ENCODE measurements around the gene OTUD4.
"Not testable (repeated sequence)": the region's sequence is repeated elsewhere in the genome, so short reads cannot be mapped to it uniquely, and the experiment has no call there.

DNA sequence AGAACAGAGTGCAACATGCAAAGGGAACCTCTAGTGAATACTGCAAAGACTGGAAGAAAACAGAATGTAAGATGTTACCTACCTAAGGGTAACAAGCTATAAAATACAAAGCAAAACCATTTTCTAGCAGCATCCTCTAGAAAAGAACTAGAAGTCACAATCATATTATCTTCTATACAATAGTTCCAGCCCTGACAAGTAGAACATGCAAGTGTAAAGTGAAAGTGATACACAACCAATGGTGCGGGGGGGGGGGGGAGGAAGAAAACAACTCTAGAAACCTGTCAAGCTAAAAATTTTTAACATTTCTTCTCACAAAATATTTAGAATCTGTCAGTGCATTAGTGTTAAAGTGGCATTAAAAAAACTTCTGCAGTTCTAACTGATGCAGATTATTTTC is 44.2 kb downstream of the OTUD4 start:
- TF ChIP-seq, protein P1, sequence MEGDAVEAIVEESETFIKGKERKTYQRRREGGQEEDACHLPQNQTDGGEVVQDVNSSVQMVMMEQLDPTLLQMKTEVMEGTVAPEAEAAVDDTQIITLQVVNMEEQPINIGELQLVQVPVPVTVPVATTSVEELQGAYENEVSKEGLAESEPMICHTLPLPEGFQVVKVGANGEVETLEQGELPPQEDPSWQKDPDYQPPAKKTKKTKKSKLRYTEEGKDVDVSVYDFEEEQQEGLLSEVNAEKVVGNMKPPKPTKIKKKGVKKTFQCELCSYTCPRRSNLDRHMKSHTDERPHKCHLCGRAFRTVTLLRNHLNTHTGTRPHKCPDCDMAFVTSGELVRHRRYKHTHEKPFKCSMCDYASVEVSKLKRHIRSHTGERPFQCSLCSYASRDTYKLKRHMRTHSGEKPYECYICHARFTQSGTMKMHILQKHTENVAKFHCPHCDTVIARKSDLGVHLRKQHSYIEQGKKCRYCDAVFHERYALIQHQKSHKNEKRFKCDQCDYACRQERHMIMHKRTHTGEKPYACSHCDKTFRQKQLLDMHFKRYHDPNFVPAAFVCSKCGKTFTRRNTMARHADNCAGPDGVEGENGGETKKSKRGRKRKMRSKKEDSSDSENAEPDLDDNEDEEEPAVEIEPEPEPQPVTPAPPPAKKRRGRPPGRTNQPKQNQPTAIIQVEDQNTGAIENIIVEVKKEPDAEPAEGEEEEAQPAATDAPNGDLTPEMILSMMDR (IDR thresholded peaks at IDR 0.05), result not testable (repeated sequence)
- not testable (repeated sequence) for TF ChIP-seq EP300 (IDR thresholded peaks at IDR 0.05)

Data from suprapubic skin (tissue), 3 donors.